OCI-LY3 (cell line): Measurements from ENCODE around the gene HDHD3.

Experiments used
- EZH2phosphoT487 ChIP-seq: fragments of 200-600 bp; shearing (Covaris generic); IDR thresholded peaks from 2 replicates; pipeline ENCODE4 v1.6.1; 2018; ENCODE audit warnings: antibody characterized with exemption, mixed run types, low read depth
- TF ChIP-seq, protein P1 (sequence below): fragments of 200-600, 300-600 bp; sonication (generic); IDR thresholded peaks from 2 replicates; pipeline ENCODE4 v1.5.1; 2014; ENCODE audit warnings: antibody characterized with exemption, low read length, low read depth

- TF ChIP-seq, protein P1, sequence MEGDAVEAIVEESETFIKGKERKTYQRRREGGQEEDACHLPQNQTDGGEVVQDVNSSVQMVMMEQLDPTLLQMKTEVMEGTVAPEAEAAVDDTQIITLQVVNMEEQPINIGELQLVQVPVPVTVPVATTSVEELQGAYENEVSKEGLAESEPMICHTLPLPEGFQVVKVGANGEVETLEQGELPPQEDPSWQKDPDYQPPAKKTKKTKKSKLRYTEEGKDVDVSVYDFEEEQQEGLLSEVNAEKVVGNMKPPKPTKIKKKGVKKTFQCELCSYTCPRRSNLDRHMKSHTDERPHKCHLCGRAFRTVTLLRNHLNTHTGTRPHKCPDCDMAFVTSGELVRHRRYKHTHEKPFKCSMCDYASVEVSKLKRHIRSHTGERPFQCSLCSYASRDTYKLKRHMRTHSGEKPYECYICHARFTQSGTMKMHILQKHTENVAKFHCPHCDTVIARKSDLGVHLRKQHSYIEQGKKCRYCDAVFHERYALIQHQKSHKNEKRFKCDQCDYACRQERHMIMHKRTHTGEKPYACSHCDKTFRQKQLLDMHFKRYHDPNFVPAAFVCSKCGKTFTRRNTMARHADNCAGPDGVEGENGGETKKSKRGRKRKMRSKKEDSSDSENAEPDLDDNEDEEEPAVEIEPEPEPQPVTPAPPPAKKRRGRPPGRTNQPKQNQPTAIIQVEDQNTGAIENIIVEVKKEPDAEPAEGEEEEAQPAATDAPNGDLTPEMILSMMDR = no peak
- TF ChIP-seq EZH2phosphoT487 = no peak
Measured at GRCh38 chr9:113348437-113348836, 28.3 kb downstream of the HDHD3 start.
